ENCODE data around the gene MACC1.

GRCh38 chr7:20189852-20190251 is 27.3 kb downstream of the MACC1 start:
- TF ChIP-seq CTCF (optimal IDR thresholded peaks at IDR 0.05 in 1 of 3, IDR thresholded peaks at IDR 0.05 in 1 of 3, conservative IDR thresholded peaks at IDR 0.05 in 1 of 3; ENCODE audit: extremely low read depth in 1 of 3, insufficient read depth in 2 of 3, low read length in 3 of 3): no peak
- TF ChIP-seq EZH2 (IDR thresholded peaks at IDR 0.05; ENCODE audit: low read length): no peak

Measured in keratinocyte (primary cell).